Astrocyte (in vitro differentiated cells and primary cell): Measurements from ENCODE around the gene JMJD1C. TPM values are rescaled to one million over a fixed set of nuclear protein-coding genes. Genes with fewer than 3 reads are reported as not detected.

ENCODE experiments used
- microRNA-seq: library from miRNA; unstranded; fragments of <30 nt; microRNA quantifications from one replicate; pipeline ENCODE4 v1.2.0, GENCODE V29; 2020
- total RNA-seq: library from RNA; stranded (reverse); gene quantifications from 2 replicates; pipeline ENCODE4 v1.2.1, GENCODE V29; 2021

The JMJD1C gene
- total RNA-seq, 1 donor from 2014 or later, result 61.0 TPM

Small RNA genes within 50 kb of the gene (microRNA-seq; reads per million reads assigned to microRNA genes)
- gene MIR1296, result 1,384 reads per million, percentile 85 among the genes with 10 or more reads in this experiment

Other genes starting within 250 kb of the JMJD1C start
- 44.6 and 52.0 TPM in 2 replicates for gene REEP3, start 55.4 kb upstream of the JMJD1C start, total RNA-seq